HEK293 (cell line): ENCODE data around the gene HSF2.

Experiments used
- CTCF ChIP-seq: fragments of 450-650 bp; formaldehyde crosslinking; IDR thresholded peaks from 2 replicates; pipeline ENCODE4 v1.5.1; 2016; ENCODE audit warnings: missing biosample characterization, missing genetic modification characterization
- HOXA7 ChIP-seq: sonication (generic); formaldehyde crosslinking; IDR thresholded peaks from 2 replicates; pipeline ENCODE4 v1.8.1; 2022; ENCODE audit warnings: missing genetic modification reagents, borderline replicate concordance
- ZBTB1 ChIP-seq: fragments of 450-650 bp; formaldehyde crosslinking; IDR thresholded peaks from 2 replicates; pipeline ENCODE4 v1.5.1; 2016; ENCODE audit warnings: missing biosample characterization, missing genetic modification characterization
- ZNF133 ChIP-seq: fragments of 450-650 bp; formaldehyde crosslinking; IDR thresholded peaks from 2 replicates; pipeline ENCODE4 v1.5.1; 2016; ENCODE audit warnings: missing biosample characterization, missing genetic modification characterization
- ZNF324 ChIP-seq: fragments of 450-650 bp; formaldehyde crosslinking; IDR thresholded peaks from 2 replicates; pipeline ENCODE4 v1.5.1; 2016; ENCODE audit warnings: missing biosample characterization, missing genetic modification characterization
- ZNF473 ChIP-seq: fragments of 450-650 bp; formaldehyde crosslinking; IDR thresholded peaks from 2 replicates; pipeline ENCODE4 v1.5.1; 2017; ENCODE audit warnings: missing biosample characterization, missing genetic modification characterization

GRCh38 chr6:122360809-122361208 lies 38.6 kb upstream of the HSF2 start:
- no peak for TF ChIP-seq CTCF (tag by site-specific recombination)
- no peak for TF ChIP-seq ZNF473
- TF ChIP-seq HOXA7 (CRISPR knock-in tag), result no peak
- no peak for TF ChIP-seq ZNF324
- no peak for TF ChIP-seq ZBTB1
- no peak for TF ChIP-seq ZNF133 (tag by site-specific recombination)
